SK-N-SH treated with all-trans-retinoic acid at 6 μM for 48 hours (cell line): ENCODE data around the gene PILRA.

Experiments
- ATAC-seq: fragments of 200-7000 bp; cut with Tn5 transposase; 3 replicates; pipeline ENCODE4 v1.9.1; 2020; ENCODE audit warnings: mild to moderate bottlenecking, moderate library complexity
- ARNTL ChIP-seq: fragments of 450-650 bp; formaldehyde crosslinking; IDR thresholded peaks from 2 replicates; pipeline ENCODE4 v1.5.0; 2020; ENCODE audit warnings: low read depth, mild to moderate bottlenecking, moderate library complexity, borderline replicate concordance
- BACH2 ChIP-seq: fragments of 250-450 bp; sonication (Bioruptor Pico); IDR thresholded peaks from 2 replicates; pipeline ENCODE4 v1.9.0; 2021; ENCODE audit warnings: mild to moderate bottlenecking, borderline replicate concordance
- CREB5 ChIP-seq: fragments of 250-450 bp; sonication (Bioruptor Pico); IDR thresholded peaks from 2 replicates; pipeline ENCODE4 v1.5.1; 2020; ENCODE audit warnings: low read depth, mild to moderate bottlenecking, moderate library complexity
- CSDC2 ChIP-seq: fragments of 250-450 bp; sonication (Bioruptor Pico); IDR thresholded peaks from 2 replicates; pipeline ENCODE4 v1.5.0; 2020; ENCODE audit warnings: mild to moderate bottlenecking, moderate library complexity
- CSRNP3 ChIP-seq: fragments of 250-450 bp; sonication (Bioruptor Pico); IDR thresholded peaks from 2 replicates; pipeline ENCODE4 v1.5.1; 2021; ENCODE audit warnings: mild to moderate bottlenecking, moderate library complexity
- ESRRG ChIP-seq: fragments of 250-450 bp; sonication (Bioruptor Pico); IDR thresholded peaks from 2 replicates; pipeline ENCODE4 v1.6.1; 2021; ENCODE audit warnings: mild to moderate bottlenecking
- OSR1 ChIP-seq: fragments of 250-450 bp; sonication (Bioruptor Pico); IDR thresholded peaks from 2 replicates; pipeline ENCODE4 v1.8.0; 2022; ENCODE audit warnings: moderate library complexity, mild to moderate bottlenecking, inconsistent platforms
- PPARA ChIP-seq: fragments of 250-450 bp; sonication (Bioruptor Pico); IDR thresholded peaks from 2 replicates; pipeline ENCODE4 v1.5.0; 2020; ENCODE audit warnings: mild to moderate bottlenecking, borderline replicate concordance
- RARB ChIP-seq: fragments of 250-450 bp; sonication (Bioruptor Pico); IDR thresholded peaks from 2 replicates; pipeline ENCODE4 v1.8.0; 2021; ENCODE audit warnings: mild to moderate bottlenecking, moderate library complexity
- SNAI2 ChIP-seq: fragments of 250-450 bp; sonication (Bioruptor Pico); IDR thresholded peaks from 2 replicates; pipeline ENCODE4 v1.5.0; 2020; ENCODE audit warnings: mild to moderate bottlenecking, moderate library complexity
- TOX ChIP-seq: fragments of 250-450 bp; sonication (Bioruptor Pico); IDR thresholded peaks from 2 replicates; pipeline ENCODE4 v1.8.0; 2021; ENCODE audit warnings: mild to moderate bottlenecking, moderate library complexity, borderline replicate concordance
- TSHZ2 ChIP-seq: fragments of 250-450 bp; sonication (Bioruptor Pico); IDR thresholded peaks from 2 replicates; pipeline ENCODE4 v1.5.0; 2020; ENCODE audit warnings: mild to moderate bottlenecking, moderate library complexity
- ZC3H10 ChIP-seq: fragments of 250-450 bp; sonication (Bioruptor Pico); IDR thresholded peaks from 2 replicates; pipeline ENCODE4 v1.5.1; 2021; ENCODE audit warnings: mild to moderate bottlenecking, moderate library complexity
- ZFP30 ChIP-seq: fragments of 450-650 bp; formaldehyde crosslinking; IDR thresholded peaks from 2 replicates; pipeline ENCODE4 v1.5.0; 2022; ENCODE audit warnings: mild to moderate bottlenecking, moderate library complexity
- ZNF565 ChIP-seq: fragments of 450-650 bp; formaldehyde crosslinking; conservative IDR thresholded peaks from 2 replicates; pipeline ENCODE4 v1.5.0; 2020; ENCODE audit warnings: low read depth, mild to moderate bottlenecking, moderate library complexity
- ZNF70 ChIP-seq: fragments of 450-650 bp; formaldehyde crosslinking; IDR thresholded peaks from 2 replicates; pipeline ENCODE4 v1.5.0; 2020; ENCODE audit warnings: mild to moderate bottlenecking, moderate library complexity
- ZNF8 ChIP-seq: fragments of 450-650 bp; formaldehyde crosslinking; IDR thresholded peaks from 2 replicates; pipeline ENCODE4 v1.5.0; 2020; ENCODE audit warnings: mild to moderate bottlenecking, moderate library complexity
- TF ChIP-seq, protein P1 (sequence below): fragments of 250-450 bp; sonication (Bioruptor Pico); IDR thresholded peaks from 2 replicates; pipeline ENCODE4 v1.8.0; 2021; ENCODE audit warnings: low read depth, mild to moderate bottlenecking, moderate library complexity, borderline replicate concordance
- TF ChIP-seq, protein P2 (sequence below): fragments of 250-450 bp; sonication (Bioruptor Pico); IDR thresholded peaks from 2 replicates; pipeline ENCODE4 v1.8.0; 2020; ENCODE audit warnings: mild to moderate bottlenecking, moderate library complexity, borderline replicate concordance

PILRA gene

DNA sequence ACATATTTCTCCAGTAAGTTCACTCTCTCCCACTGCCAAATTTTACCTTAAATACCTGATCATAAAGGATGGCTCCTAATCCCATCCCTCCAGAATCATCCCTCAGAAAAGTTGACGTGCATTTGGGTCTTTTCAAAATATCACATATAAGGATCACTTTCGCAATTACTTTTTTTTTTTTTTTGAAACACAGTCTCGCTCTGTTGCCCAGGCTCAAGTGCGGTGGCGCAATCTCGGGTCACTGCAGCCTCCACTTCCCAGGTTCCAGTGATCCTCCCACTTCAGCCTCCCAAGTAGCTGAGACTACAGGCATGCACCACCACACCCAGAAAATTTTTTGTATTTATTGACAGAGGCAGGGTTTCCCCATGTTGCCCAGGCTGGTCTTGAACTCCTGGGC lies 37.8 kb downstream of the PILRA start:
- no peak for ATAC-seq
- no peak for TF ChIP-seq TOX (CRISPR knock-in tag)
- TF ChIP-seq CREB5 (CRISPR knock-in tag) = no peak
- no peak for TF ChIP-seq ZNF70 (CRISPR knock-in tag)
- no peak for TF ChIP-seq ARNTL (CRISPR knock-in tag)
- no peak for TF ChIP-seq OSR1 (CRISPR knock-in tag)
- TF ChIP-seq TSHZ2 (CRISPR knock-in tag) = no peak

- no peak for ATAC-seq
- TF ChIP-seq, protein P1, sequence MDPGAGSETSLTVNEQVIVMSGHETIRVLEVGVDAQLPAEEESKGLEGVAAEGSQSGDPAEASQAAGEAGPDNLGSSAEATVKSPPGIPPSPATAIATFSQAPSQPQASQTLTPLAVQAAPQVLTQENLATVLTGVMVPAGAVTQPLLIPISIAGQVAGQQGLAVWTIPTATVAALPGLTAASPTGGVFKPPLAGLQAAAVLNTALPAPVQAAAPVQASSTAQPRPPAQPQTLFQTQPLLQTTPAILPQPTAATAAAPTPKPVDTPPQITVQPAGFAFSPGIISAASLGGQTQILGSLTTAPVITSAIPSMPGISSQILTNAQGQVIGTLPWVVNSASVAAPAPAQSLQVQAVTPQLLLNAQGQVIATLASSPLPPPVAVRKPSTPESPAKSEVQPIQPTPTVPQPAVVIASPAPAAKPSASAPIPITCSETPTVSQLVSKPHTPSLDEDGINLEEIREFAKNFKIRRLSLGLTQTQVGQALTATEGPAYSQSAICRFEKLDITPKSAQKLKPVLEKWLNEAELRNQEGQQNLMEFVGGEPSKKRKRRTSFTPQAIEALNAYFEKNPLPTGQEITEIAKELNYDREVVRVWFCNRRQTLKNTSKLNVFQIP = no peak
- no peak for TF ChIP-seq ZNF8 (CRISPR knock-in tag)
- no peak for TF ChIP-seq TOX (CRISPR knock-in tag)
- no peak for TF ChIP-seq ZNF70 (CRISPR knock-in tag)
- no peak for TF ChIP-seq ZC3H10 (CRISPR knock-in tag)
- no peak for TF ChIP-seq ARNTL (CRISPR knock-in tag)
- no peak for TF ChIP-seq ZNF565 (CRISPR knock-in tag)
- TF ChIP-seq ZFP30 (CRISPR knock-in tag) = no peak
- TF ChIP-seq, protein P2, sequence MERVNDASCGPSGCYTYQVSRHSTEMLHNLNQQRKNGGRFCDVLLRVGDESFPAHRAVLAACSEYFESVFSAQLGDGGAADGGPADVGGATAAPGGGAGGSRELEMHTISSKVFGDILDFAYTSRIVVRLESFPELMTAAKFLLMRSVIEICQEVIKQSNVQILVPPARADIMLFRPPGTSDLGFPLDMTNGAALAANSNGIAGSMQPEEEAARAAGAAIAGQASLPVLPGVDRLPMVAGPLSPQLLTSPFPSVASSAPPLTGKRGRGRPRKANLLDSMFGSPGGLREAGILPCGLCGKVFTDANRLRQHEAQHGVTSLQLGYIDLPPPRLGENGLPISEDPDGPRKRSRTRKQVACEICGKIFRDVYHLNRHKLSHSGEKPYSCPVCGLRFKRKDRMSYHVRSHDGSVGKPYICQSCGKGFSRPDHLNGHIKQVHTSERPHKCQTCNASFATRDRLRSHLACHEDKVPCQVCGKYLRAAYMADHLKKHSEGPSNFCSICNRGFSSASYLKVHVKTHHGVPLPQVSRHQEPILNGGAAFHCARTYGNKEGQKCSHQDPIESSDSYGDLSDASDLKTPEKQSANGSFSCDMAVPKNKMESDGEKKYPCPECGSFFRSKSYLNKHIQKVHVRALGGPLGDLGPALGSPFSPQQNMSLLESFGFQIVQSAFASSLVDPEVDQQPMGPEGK (CRISPR knock-in tag) = no peak
- no peak for TF ChIP-seq TSHZ2 (CRISPR knock-in tag)
- TF ChIP-seq CSRNP3 (CRISPR knock-in tag) = no peak
- TF ChIP-seq BACH2 (CRISPR knock-in tag) = no peak
- no peak for TF ChIP-seq SNAI2 (CRISPR knock-in tag)
- no peak for TF ChIP-seq ESRRG (CRISPR knock-in tag)
- TF ChIP-seq CSDC2 (CRISPR knock-in tag) = no peak
- no peak for TF ChIP-seq PPARA
- no peak for TF ChIP-seq RARB
- TF ChIP-seq, all 23 proteins: peak for 0
Observed at GRCh38 chr7:100413346-100413745, 40.1 kb downstream of the PILRA start.
